Measurements from ENCODE around the gene DDX3X. TPM values are rescaled to one million over a fixed set of nuclear protein-coding genes. Genes with fewer than 3 reads are reported as not detected.

The DDX3X gene
- total and polyA plus RNA-seq, 2 experiments from 2014 or later = 124 to 202 TPM

GRCh38 chrX:41327341-41327740 is 6.6 kb upstream of the DDX3X start:
- Histone ChIP-seq H3K79me2 (peaks cover 3% of the 10 kb centered on the region), H3K27me3 (no peaks in the 10 kb centered on the region), H2AFZ (no peak overlapping the region), H3K4me2 (no peak overlapping the region), H3K36me3 (replicated peaks; ENCODE audit: insufficient read depth, low read depth) (no peaks in the 10 kb centered on the region), H3K9me3 (ENCODE audit: low read depth) (no peaks in the 10 kb centered on the region), H3K27ac (no peak overlapping the region), H3K4me3 (no peak overlapping the region), H4K20me1 (ENCODE audit: insufficient read depth, poor library complexity, severe bottlenecking) (no peaks in the 10 kb centered on the region), H3K4me1 (ENCODE audit: insufficient read depth) (no peaks in the 10 kb centered on the region), H3K9me2 (replicated peaks; ENCODE audit: insufficient read depth) (no peaks in the 10 kb centered on the region)
- TF ChIP-seq CTCF (IDR thresholded peaks at IDR 0.05; ENCODE audit: poor library complexity) (no peak), EZH2phosphoT487 (IDR thresholded peaks at IDR 0.05; ENCODE audit: low read depth, severe bottlenecking, unreplicated experiment) (no peak), EZH2 (IDR thresholded peaks at IDR 0.05; ENCODE audit: borderline replicate concordance) (no peak)
- no peak for DNase-seq (ENCODE audit: low spot score)
- WGBS (ENCODE audit: low lambda C conversion rate, missing lambda C conversion rate) = 80% methylated on average over 3 of the region's 3 CpGs

GRCh38 chrX:41329101-41329500 is 4.9 kb upstream of the DDX3X start:
- 88% methylated on average over 3 of the region's 3 CpGs for WGBS (ENCODE audit: low lambda C conversion rate, missing lambda C conversion rate)
- Histone ChIP-seq H2AFZ (no peak overlapping the region), H3K27ac (no peak overlapping the region), H3K4me3 (no peak overlapping the region), H3K9me3 (ENCODE audit: low read depth) (no peaks in the 10 kb centered on the region), H3K36me3 (replicated peaks; ENCODE audit: insufficient read depth, low read depth) (no peaks in the 10 kb centered on the region), H3K9me2 (replicated peaks; ENCODE audit: insufficient read depth) (no peaks in the 10 kb centered on the region), H3K4me1 (ENCODE audit: insufficient read depth) (no peaks in the 10 kb centered on the region), H4K20me1 (ENCODE audit: insufficient read depth, poor library complexity, severe bottlenecking) (no peaks in the 10 kb centered on the region), H3K79me2 (peaks cover 3% of the 10 kb centered on the region), H3K27me3 (no peaks in the 10 kb centered on the region), H3K4me2 (no peak overlapping the region)
- TF ChIP-seq EZH2 (IDR thresholded peaks at IDR 0.05; ENCODE audit: borderline replicate concordance) = no peak
- TF ChIP-seq CTCF (IDR thresholded peaks at IDR 0.05; ENCODE audit: poor library complexity) = no peak
- no peak for TF ChIP-seq EZH2phosphoT487 (IDR thresholded peaks at IDR 0.05; ENCODE audit: low read depth, severe bottlenecking, unreplicated experiment)
- DNase-seq (ENCODE audit: low spot score) = no peak

- H3K9me3 ChIP-seq (ENCODE audit: low read depth) = no peaks in the 10 kb centered on the region
- H3K9me2 ChIP-seq (replicated peaks; ENCODE audit: insufficient read depth) = no peaks in the 10 kb centered on the region
- 80% methylated on average over 4 of the region's 4 CpGs for whole genome bisulfite sequencing (ENCODE audit: low lambda C conversion rate, missing lambda C conversion rate)
- H3K79me2 ChIP-seq = peaks cover 29% of the 10 kb centered on the region
- H3K4me3 ChIP-seq = peak overlapping the region; percentile 45
- H2AFZ ChIP-seq = no peak overlapping the region
- no peaks in the 10 kb centered on the region for H3K36me3 ChIP-seq (replicated peaks; ENCODE audit: insufficient read depth, low read depth)
- no peak for DNase-seq (ENCODE audit: low spot score)
- peaks cover 20% of the 10 kb centered on the region for H4K20me1 ChIP-seq (ENCODE audit: insufficient read depth, poor library complexity, severe bottlenecking)
- TF ChIP-seq EZH2phosphoT487 (IDR thresholded peaks at IDR 0.05; ENCODE audit: low read depth, severe bottlenecking, unreplicated experiment) = no peak
- TF ChIP-seq EZH2 (IDR thresholded peaks at IDR 0.05; ENCODE audit: borderline replicate concordance) = no peak
- TF ChIP-seq CTCF (IDR thresholded peaks at IDR 0.05; ENCODE audit: poor library complexity) = no peak
- H3K27me3 ChIP-seq = no peaks in the 10 kb centered on the region
- H3K4me2 ChIP-seq = peak overlapping the region; percentile 79
- peak overlapping the region; percentile 99 for H3K27ac ChIP-seq
- H3K4me1 ChIP-seq (ENCODE audit: insufficient read depth) = no peaks in the 10 kb centered on the region
Measured at GRCh38 chrX:41332005-41332404, 2.0 kb upstream of the DDX3X start.
